A549 (cell line): ENCODE measurements around the gene KDR. TPM values are rescaled to one million over a fixed set of nuclear protein-coding genes. Genes with fewer than 3 reads are reported as not detected.

Source experiments
- ATAC-seq, 2 experiments: fragments of 200-7000 bp in 1 of 2; fragments of >200 bp in 1 of 2; cut with Nextera tagmentation in 1 of 2; cut with Tn5 transposase in 1 of 2; 3 replicates each; pipeline versions ENCODE4 v1.8.0 to v1.9.1; 2018 to 2020; ENCODE audit warnings: mild to moderate bottlenecking in 1 of 2, moderate library complexity in 1 of 2
- CTCF ChIA-PET: fragments of 300-600 bp; sonication (Branson Sonifier 250); formaldehyde crosslinking; extraction: SDS; loops from one replicate; lab custom pipeline; 2021; ENCODE audit warnings: antibody characterized with exemption, inconsistent platforms; lab: Yijun Ruan, JAX
- POLR2A ChIA-PET: fragments of 350-600 bp; formaldehyde crosslinking; extraction: SDS; loops from one replicate; lab custom pipeline; 2021; ENCODE audit warnings: antibody characterized with exemption, inconsistent platforms; lab: Yijun Ruan, JAX
- DNase-seq, 2 experiments: peaks; one replicate each; pipeline versions ENCODE4 v3.0.0 to v3.0.0-alpha.2; 2011 to 2016; ENCODE audit warnings: low read depth in 1 of 2, low spot score in 1 of 2
- FAIRE-seq: peaks from 2 replicates; lab custom pipeline; 2011; peaks lifted over from hg19 to GRCh38; lab: Jason Lieb, UNC
- H3K27ac ChIP-seq, 2 experiments: fragments of >200 bp; sonication (Bioruptor Twin); formaldehyde crosslinking; 3 replicates each; pipeline ENCODE4 v1.5.1; 2016 to 2017
- H3K4me1 ChIP-seq: fragments of >200 bp; sonication (Bioruptor Twin); formaldehyde crosslinking; 3 replicates; pipeline ENCODE4 v1.6.1; 2016
- H3K4me2 ChIP-seq: fragments of >200 bp; sonication (Bioruptor Twin); formaldehyde crosslinking; 3 replicates; pipeline ENCODE4 v1.6.1; 2016
- H3K4me3 ChIP-seq: fragments of >200 bp; sonication (Bioruptor Twin); formaldehyde crosslinking; 3 replicates; pipeline ENCODE4 v1.5.1; 2016
- H3K9me3 ChIP-seq: fragments of >200 bp; sonication (Bioruptor Twin); formaldehyde crosslinking; 3 replicates; pipeline ENCODE4 v1.6.1; 2016
- CBX2 ChIP-seq: fragments of 200-600 bp; sonication (generic); IDR thresholded peaks from 2 replicates; pipeline ENCODE4 v1.6.1; 2016; ENCODE audit warnings: low read depth, mild to moderate bottlenecking, borderline replicate concordance
- CBX8 ChIP-seq: fragments of 200-600 bp; sonication (generic); IDR thresholded peaks from 2 replicates; pipeline ENCODE4 v1.6.1; 2016
- CEBPB ChIP-seq, 2 experiments: fragments of >200 bp in 1 of 2; sonication (Bioruptor Twin) in 1 of 2; formaldehyde crosslinking in 1 of 2; IDR thresholded peaks; 2 replicates each; pipeline ENCODE4 v1.6.1; 2012 to 2016
- CTCF ChIP-seq: fragments of >200 bp; sonication (Bioruptor Twin); formaldehyde crosslinking; IDR thresholded peaks from 3 replicates; pipeline ENCODE4 v1.5.1; 2016
- E2F6 ChIP-seq: IDR thresholded peaks from 2 replicates; pipeline ENCODE4 v1.6.1; 2012; ENCODE audit warnings: low read depth, borderline replicate concordance
- EHMT2 ChIP-seq: fragments of 200-600 bp; sonication (generic); IDR thresholded peaks from 2 replicates; pipeline ENCODE4 v1.6.1; 2016; ENCODE audit warnings: antibody characterized with exemption, low read depth, mild to moderate bottlenecking, moderate library complexity
- ELK1 ChIP-seq: fragments of 150-350 bp; IDR thresholded peaks from 2 replicates; pipeline ENCODE4 v1.6.1; 2014; ENCODE audit warnings: low read depth, mild to moderate bottlenecking, low read length
- EP300 ChIP-seq, 2 experiments: fragments of >200 bp; sonication (Bioruptor Twin); formaldehyde crosslinking; IDR thresholded peaks; 2 replicates in 1 of 2; 3 replicates in 1 of 2; pipeline ENCODE4 v1.6.1; 2016 to 2017
- ESRRA ChIP-seq: fragments of 150-350 bp; IDR thresholded peaks from 2 replicates; pipeline ENCODE4 v1.6.1; 2014; ENCODE audit warnings: mild to moderate bottlenecking, low read length, borderline replicate concordance
- FOSB ChIP-seq: fragments of 250-450 bp; sonication (Bioruptor Pico); IDR thresholded peaks from 2 replicates; pipeline ENCODE4 v1.5.0; 2020; ENCODE audit warnings: mild to moderate bottlenecking, moderate library complexity
- FOSL2 ChIP-seq, 2 experiments: fragments of 450-650 bp in 1 of 2; fragments of >200 bp in 1 of 2; sonication (Bioruptor Twin) in 1 of 2; formaldehyde crosslinking; IDR thresholded peaks; 2 replicates each; pipeline versions ENCODE4 v1.5.0 to v1.6.1; 2016 to 2020; ENCODE audit warnings: mild to moderate bottlenecking in 1 of 2, moderate library complexity in 1 of 2
- HDAC2 ChIP-seq: fragments of 200-600 bp; sonication (generic); IDR thresholded peaks from 2 replicates; pipeline ENCODE4 v1.6.1; 2016
- HEYL ChIP-seq: fragments of 250-450 bp; sonication (Bioruptor Pico); IDR thresholded peaks from 2 replicates; pipeline ENCODE4 v1.8.0; 2021; ENCODE audit warnings: mild to moderate bottlenecking, moderate library complexity
- HMGXB4 ChIP-seq: fragments of 250-450 bp; sonication (Bioruptor Pico); IDR thresholded peaks from 2 replicates; pipeline ENCODE4 v1.5.0; 2021; ENCODE audit warnings: mild to moderate bottlenecking, moderate library complexity, borderline replicate concordance
- HOXA7 ChIP-seq: fragments of 250-450 bp; sonication (Bioruptor Pico); IDR thresholded peaks from 2 replicates; pipeline ENCODE4 v1.5.0; 2020; ENCODE audit warnings: mild to moderate bottlenecking, moderate library complexity
- HOXB13 ChIP-seq: fragments of 250-450 bp; sonication (Bioruptor Pico); IDR thresholded peaks from 2 replicates; pipeline ENCODE4 v1.5.0; 2020; ENCODE audit warnings: low read depth, mild to moderate bottlenecking, moderate library complexity
- MAX ChIP-seq: IDR thresholded peaks from 2 replicates; pipeline ENCODE4 v1.6.1; 2012
- MAZ ChIP-seq: fragments of 150-350 bp; IDR thresholded peaks from 2 replicates; pipeline ENCODE4 v1.6.1; 2014; ENCODE audit warnings: antibody characterized with exemption, low read depth, low read length, borderline replicate concordance
- MYC ChIP-seq: IDR thresholded peaks from 2 replicates; pipeline ENCODE4 v1.6.1; 2012; ENCODE audit warnings: mild to moderate bottlenecking, inconsistent platforms, low read length, improper control_type of control experiment, borderline replicate concordance
- NFE2L2 ChIP-seq: fragments of 150-350 bp; conservative IDR thresholded peaks from 2 replicates; pipeline ENCODE4 v1.6.1; 2014; ENCODE audit warnings: low read length
- NPAS2 ChIP-seq: fragments of 250-450 bp; sonication (Bioruptor Pico); IDR thresholded peaks from 2 replicates; pipeline ENCODE4 v1.8.0; 2022; ENCODE audit warnings: mild to moderate bottlenecking, moderate library complexity, borderline replicate concordance
- PBX3 ChIP-seq: IDR thresholded peaks from 2 replicates; pipeline ENCODE4 v1.6.1; 2012
- POLR2AphosphoS2 ChIP-seq: conservative IDR thresholded peaks from 2 replicates; pipeline ENCODE4 v1.6.1; 2012; ENCODE audit warnings: low read length, improper control_type of control experiment, inconsistent platforms
- RFX5 ChIP-seq: fragments of 450-650 bp; IDR thresholded peaks from 2 replicates; pipeline ENCODE4 v1.7.1; 2014; ENCODE audit warnings: antibody characterized with exemption, mild to moderate bottlenecking, moderate library complexity
- SMC3 ChIP-seq: fragments of >200 bp; sonication (Bioruptor Twin); formaldehyde crosslinking; IDR thresholded peaks from 3 replicates; pipeline ENCODE4 v1.6.1; 2018; ENCODE audit warnings: inconsistent platforms
- SREBF2 ChIP-seq: fragments of 450-650 bp; IDR thresholded peaks from 2 replicates; pipeline ENCODE4 v1.6.1; 2014; ENCODE audit warnings: mild to moderate bottlenecking, moderate library complexity
- TFCP2L1 ChIP-seq: fragments of 250-450 bp; sonication (Bioruptor Pico); IDR thresholded peaks from 2 replicates; pipeline ENCODE4 v1.5.0; 2021; ENCODE audit warnings: mild to moderate bottlenecking
- USF2 ChIP-seq: fragments of 450-650 bp; IDR thresholded peaks from 2 replicates; pipeline ENCODE4 v1.6.1; 2014; ENCODE audit warnings: antibody characterized with exemption
- ZNF302 ChIP-seq: fragments of 250-450 bp; sonication (Bioruptor Pico); IDR thresholded peaks from 2 replicates; pipeline ENCODE4 v1.9.0; 2021; ENCODE audit warnings: inconsistent platforms, mild to moderate bottlenecking, moderate library complexity
- ZSCAN20 ChIP-seq: fragments of 250-450 bp; sonication (Bioruptor Pico); IDR thresholded peaks from 2 replicates; pipeline ENCODE4 v1.8.0; 2022; ENCODE audit warnings: mild to moderate bottlenecking, moderate library complexity
- WGBS: methylation state at CpG from one replicate; pipeline ENCODE4 v1.1.6; 2017; ENCODE audit errors: missing lambda C conversion rate; 5-methylcytosine and 5-hydroxymethylcytosine counted together
- polyA plus RNA-seq, 4 experiments: library from polyadenylated mRNA; depleted of rRNA in 3 of 4; stranded (reverse); fragments of >200 nt; fragmentation: RNase III in 1 of 4; extraction: RNeasy Plus Mini Kit Qiagen cat#74134 plus additional on column Dnase treatment in 1 of 4; gene quantifications; 2 replicates in 3 of 4; 3 replicates in 1 of 4; pipeline ENCODE4 v1.2.3, GENCODE V29; 2011 to 2017

Gene KDR
- polyA plus RNA-seq, 2 of the 4 experiments (the other 2 are of a cell fraction) = not detected

GRCh38 chr4:55087009-55087912, 38.1 kb downstream of the KDR start:
- Histone ChIP-seq H3K4me3 (no peak overlapping the region), H3K9me3 (no peaks in the 10 kb centered on the region), H3K4me2 (no peak overlapping the region), H3K27ac (no peak overlapping the region), H3K4me1 (no peaks in the 10 kb centered on the region)
- ChIA-PET POLR2A (no interaction called here), CTCF (no interaction called here)
- no peak for DNase-seq
- 10% methylated on average over 8 of the region's 8 CpGs for WGBS
- ATAC-seq = no peak
- no peak for FAIRE-seq
- TF ChIP-seq CBX8 (no peak), ESRRA (no peak), TFCP2L1 (CRISPR knock-in tag) (no peak), HOXB13 (CRISPR knock-in tag) (no peak), FOSL2 (IDR thresholded peaks at IDR 0.05) (no peak), FOSL2 (CRISPR knock-in tag; IDR thresholded peaks at IDR 0.05) (no peak), POLR2AphosphoS2 (no peak), ZNF302 (CRISPR knock-in tag) (no peak), NPAS2 (no peak), SMC3 (no peak), E2F6 (no peak), EP300 (IDR thresholded peaks at IDR 0.05) (no peak), SREBF2 (no peak), MAX (no peak), ZSCAN20 (no peak), MAZ (no peak), PBX3 (no peak), CTCF (no peak), HDAC2 (no peak), HEYL (CRISPR knock-in tag) (no peak)

- H3K4me3 ChIP-seq = no peak overlapping the region
- WGBS = 21% methylated on average over 6 of the region's 6 CpGs
- H3K9me3 ChIP-seq = no peaks in the 10 kb centered on the region
- no peak for FAIRE-seq
- no peak for DNase-seq
- H3K4me1 ChIP-seq = no peaks in the 10 kb centered on the region
- no peak overlapping the region for H3K27ac ChIP-seq
- ChIA-PET CTCF (no interaction called here), POLR2A (no interaction called here)
- H3K4me2 ChIP-seq = no peak overlapping the region
- no peak for ATAC-seq
- TF ChIP-seq HOXB13 (CRISPR knock-in tag) (no peak), HOXA7 (CRISPR knock-in tag) (no peak), MYC (no peak), HDAC2 (no peak), CEBPB (IDR thresholded peaks at IDR 0.05) (no peak), FOSB (no peak), USF2 (no peak), TFCP2L1 (CRISPR knock-in tag) (no peak), CBX2 (no peak), RFX5 (no peak), MAX (no peak), HMGXB4 (CRISPR knock-in tag) (no peak), EHMT2 (no peak), NFE2L2 (no peak), ELK1 (no peak)
These were observed 38.8 kb downstream of the KDR start for GRCh38 chr4:55086578-55086977.
